ENCODE results near the gene SMARCD1.

GRCh38 chr12:50043854-50044253, 41.3 kb upstream of the SMARCD1 start:
- TF ChIP-seq, protein P1, sequence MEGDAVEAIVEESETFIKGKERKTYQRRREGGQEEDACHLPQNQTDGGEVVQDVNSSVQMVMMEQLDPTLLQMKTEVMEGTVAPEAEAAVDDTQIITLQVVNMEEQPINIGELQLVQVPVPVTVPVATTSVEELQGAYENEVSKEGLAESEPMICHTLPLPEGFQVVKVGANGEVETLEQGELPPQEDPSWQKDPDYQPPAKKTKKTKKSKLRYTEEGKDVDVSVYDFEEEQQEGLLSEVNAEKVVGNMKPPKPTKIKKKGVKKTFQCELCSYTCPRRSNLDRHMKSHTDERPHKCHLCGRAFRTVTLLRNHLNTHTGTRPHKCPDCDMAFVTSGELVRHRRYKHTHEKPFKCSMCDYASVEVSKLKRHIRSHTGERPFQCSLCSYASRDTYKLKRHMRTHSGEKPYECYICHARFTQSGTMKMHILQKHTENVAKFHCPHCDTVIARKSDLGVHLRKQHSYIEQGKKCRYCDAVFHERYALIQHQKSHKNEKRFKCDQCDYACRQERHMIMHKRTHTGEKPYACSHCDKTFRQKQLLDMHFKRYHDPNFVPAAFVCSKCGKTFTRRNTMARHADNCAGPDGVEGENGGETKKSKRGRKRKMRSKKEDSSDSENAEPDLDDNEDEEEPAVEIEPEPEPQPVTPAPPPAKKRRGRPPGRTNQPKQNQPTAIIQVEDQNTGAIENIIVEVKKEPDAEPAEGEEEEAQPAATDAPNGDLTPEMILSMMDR (IDR thresholded peaks at IDR 0.05): no peak
- no peak for TF ChIP-seq POLR2A (IDR thresholded peaks at IDR 0.05; ENCODE audit: low read depth)

Data from esophagus muscularis mucosa (tissue), 3 donors.